ENCODE results near the gene PAQR8. TPM values are rescaled to one million over a fixed set of nuclear protein-coding genes. Genes with fewer than 3 reads are reported as not detected.
A peak's percentile ranks its signal among the peaks of the same experiment; 100 is the strongest.

Gene PAQR8
- total RNA-seq, 2 donors from 2014 or later: 4.1 to 7.3 TPM

DNA sequence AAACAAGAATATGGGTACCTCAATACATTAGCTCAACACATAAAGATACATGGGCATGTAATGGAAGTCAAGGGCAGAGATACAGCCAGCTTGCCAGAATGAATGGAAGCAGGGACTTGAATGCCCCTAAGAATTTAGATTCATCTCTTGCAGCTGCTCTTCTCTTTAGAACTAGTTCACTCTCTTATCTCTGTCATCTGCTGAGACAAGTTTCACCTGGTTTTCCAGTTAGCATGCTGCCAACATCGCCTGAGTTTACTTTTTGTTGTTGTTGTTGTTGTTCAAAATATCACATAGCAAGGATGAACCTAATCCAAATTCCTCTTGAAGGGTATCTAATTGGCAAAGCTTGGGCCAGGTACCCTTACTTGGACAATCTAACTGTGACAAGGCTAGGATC is 14.1 kb upstream of the PAQR8 start:
- ATAC-seq (ENCODE audit: insufficient number of reproducible peaks, low FRiP score, low read depth): no peak
- TF ChIP-seq, protein P1, sequence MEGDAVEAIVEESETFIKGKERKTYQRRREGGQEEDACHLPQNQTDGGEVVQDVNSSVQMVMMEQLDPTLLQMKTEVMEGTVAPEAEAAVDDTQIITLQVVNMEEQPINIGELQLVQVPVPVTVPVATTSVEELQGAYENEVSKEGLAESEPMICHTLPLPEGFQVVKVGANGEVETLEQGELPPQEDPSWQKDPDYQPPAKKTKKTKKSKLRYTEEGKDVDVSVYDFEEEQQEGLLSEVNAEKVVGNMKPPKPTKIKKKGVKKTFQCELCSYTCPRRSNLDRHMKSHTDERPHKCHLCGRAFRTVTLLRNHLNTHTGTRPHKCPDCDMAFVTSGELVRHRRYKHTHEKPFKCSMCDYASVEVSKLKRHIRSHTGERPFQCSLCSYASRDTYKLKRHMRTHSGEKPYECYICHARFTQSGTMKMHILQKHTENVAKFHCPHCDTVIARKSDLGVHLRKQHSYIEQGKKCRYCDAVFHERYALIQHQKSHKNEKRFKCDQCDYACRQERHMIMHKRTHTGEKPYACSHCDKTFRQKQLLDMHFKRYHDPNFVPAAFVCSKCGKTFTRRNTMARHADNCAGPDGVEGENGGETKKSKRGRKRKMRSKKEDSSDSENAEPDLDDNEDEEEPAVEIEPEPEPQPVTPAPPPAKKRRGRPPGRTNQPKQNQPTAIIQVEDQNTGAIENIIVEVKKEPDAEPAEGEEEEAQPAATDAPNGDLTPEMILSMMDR (IDR thresholded peaks at IDR 0.05): no peak
- Histone ChIP-seq H3K36me3 (no peaks in the 10 kb centered on the region), H3K4me1 (ENCODE audit: control insufficient read depth in 1 of 2, low read depth in 2 of 2) (peaks cover 2 to 8% of the 10 kb centered on the region in 2 donors), H3K9me3 (no peaks in the 10 kb centered on the region), H3K27ac (no peak overlapping the region), H3K4me3 (no peak overlapping the region), H3K27me3 (replicated peaks; ENCODE audit: insufficient read depth) (no peaks in the 10 kb centered on the region)
- no peak for DNase-seq (ENCODE audit: low spot score)

GRCh38 chr6:52351879-52352238 is 10.1 kb upstream of the PAQR8 start:
- no peaks in the 10 kb centered on the region for H3K36me3 ChIP-seq
- H3K27me3 ChIP-seq (replicated peaks; ENCODE audit: insufficient read depth): no peaks in the 10 kb centered on the region
- no peaks in the 10 kb centered on the region for H3K9me3 ChIP-seq
- H3K4me3 ChIP-seq: no peak overlapping the region
- peaks cover 3 to 14% of the 10 kb centered on the region in 2 donors for H3K4me1 ChIP-seq (ENCODE audit: control insufficient read depth in 1 of 2, low read depth in 2 of 2)
- DNase-seq (ENCODE audit: low spot score): no peak
- H3K27ac ChIP-seq: no peak overlapping the region
- TF ChIP-seq, protein P1 (IDR thresholded peaks at IDR 0.05): no peak
- no peak for ATAC-seq (ENCODE audit: insufficient number of reproducible peaks, low FRiP score, low read depth)

GRCh38 chr6:52352239-52353018 is 9.5 kb upstream of the PAQR8 start:
- no peak overlapping the region for H3K27ac ChIP-seq
- no peaks in the 10 kb centered on the region for H3K9me3 ChIP-seq
- H3K27me3 ChIP-seq (replicated peaks; ENCODE audit: insufficient read depth): no peaks in the 10 kb centered on the region
- peak; percentile 6 for DNase-seq (ENCODE audit: low spot score)
- peak overlapping the region; percentile 12 for H3K4me3 ChIP-seq
- TF ChIP-seq, protein P1 (IDR thresholded peaks at IDR 0.05): no peak
- H3K4me1 ChIP-seq (ENCODE audit: control insufficient read depth in 1 of 2, low read depth in 2 of 2): peaks cover 3 to 14% of the 10 kb centered on the region in 2 donors
- H3K36me3 ChIP-seq: no peaks in the 10 kb centered on the region
- peak; percentile 85 for ATAC-seq (ENCODE audit: insufficient number of reproducible peaks, low FRiP score, low read depth)

DNA sequence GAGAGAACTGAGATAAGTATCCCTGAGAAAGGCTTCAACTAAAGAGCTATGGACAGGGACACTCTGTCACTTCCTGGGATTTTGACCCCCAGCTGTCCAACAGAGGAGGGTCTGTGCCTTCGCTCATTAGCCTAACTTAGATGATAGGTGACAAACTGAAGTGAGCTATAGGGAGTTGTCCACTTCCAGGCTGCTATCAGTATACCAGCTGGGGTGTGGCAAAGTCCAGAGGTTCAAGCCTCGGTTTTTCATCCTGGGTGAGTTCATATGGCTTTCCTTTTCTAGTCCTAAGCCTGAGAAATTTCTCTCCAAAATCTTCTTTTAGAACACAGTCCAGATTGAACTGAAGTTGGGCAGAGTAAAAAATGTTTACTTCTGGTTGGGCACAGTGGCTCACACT is 5.9 kb upstream of the PAQR8 start:
- Histone ChIP-seq H3K36me3 (no peaks in the 10 kb centered on the region), H3K27me3 (replicated peaks; ENCODE audit: insufficient read depth) (no peaks in the 10 kb centered on the region), H3K9me3 (no peaks in the 10 kb centered on the region), H3K27ac (no peak overlapping the region), H3K4me1 (ENCODE audit: control insufficient read depth in 1 of 2, low read depth in 2 of 2) (peaks cover 3 to 14% of the 10 kb centered on the region in 2 donors), H3K4me3 (no peak overlapping the region)
- TF ChIP-seq, protein P1 (IDR thresholded peaks at IDR 0.05): no peak
- DNase-seq (ENCODE audit: low spot score) (no peak), ATAC-seq (ENCODE audit: insufficient number of reproducible peaks, low FRiP score, low read depth) (no peak)

- Histone ChIP-seq H3K9me3 (no peaks in the 10 kb centered on the region), H3K36me3 (no peaks in the 10 kb centered on the region), H3K27ac (no peak overlapping the region), H3K27me3 (replicated peaks; ENCODE audit: insufficient read depth) (no peaks in the 10 kb centered on the region), H3K4me1 (ENCODE audit: control insufficient read depth in 1 of 2, low read depth in 2 of 2) (peaks cover 2 to 17% of the 10 kb centered on the region in 2 donors), H3K4me3 (no peak overlapping the region)
- TF ChIP-seq, protein P1 (IDR thresholded peaks at IDR 0.05): no peak
- no peak for DNase-seq (ENCODE audit: low spot score)
- no peak for ATAC-seq (ENCODE audit: insufficient number of reproducible peaks, low FRiP score, low read depth)
Measured at GRCh38 chr6:52359403-52359802, 2.5 kb upstream of the PAQR8 start.
